ENCODE results near the gene EIF4B. TPM values are rescaled to one million over a fixed set of nuclear protein-coding genes. Genes with fewer than 3 reads are reported as not detected.
A peak's percentile ranks its signal among the peaks of the same experiment; 100 is the strongest.

Gene EIF4B
- total and polyA plus RNA-seq, 9 of the 15 experiments (the other 6 are each of a cell fraction or from before 2014, with no cell fraction given) = 138 to 669 (median 552) TPM

GRCh38 chr12:53079226-53080117, 73.2 kb downstream of the EIF4B start, which contains the start of gene SPRYD3 (continued):
- no peak for TF ChIP-seq ZNF318 (IDR thresholded peaks at IDR 0.05; ENCODE audit: borderline replicate concordance in 1 of 2, low read depth in 1 of 2)
- TF ChIP-seq RAD21 (CRISPR knock-in tag; conservative IDR thresholded peaks at IDR 0.05 in 1 of 2, IDR thresholded peaks at IDR 0.05 in 1 of 2) = no peak
- no peak for TF ChIP-seq ZBTB34 (CRISPR knock-in tag; IDR thresholded peaks at IDR 0.05)
- no peak for TF ChIP-seq ZNF174 (CRISPR knock-in tag; IDR thresholded peaks at IDR 0.05)
- no peak for TF ChIP-seq ZNF280B (CRISPR knock-in tag; IDR thresholded peaks at IDR 0.05)
- peak; percentile 44 to 60 for TF ChIP-seq NRF1 (conservative IDR thresholded peaks at IDR 0.05 in 1 of 2, IDR thresholded peaks at IDR 0.05 in 1 of 2)
- TF ChIP-seq ELF2 (CRISPR knock-in tag; IDR thresholded peaks at IDR 0.05) = peak; percentile 75; the same call in 1 of the 2 replicates
- TF ChIP-seq ZNF347 (CRISPR knock-in tag; IDR thresholded peaks at IDR 0.05; ENCODE audit: low read depth) = 0 out of 2 replicates have a peak, but pooled peaks have one; percentile 31
- no peak for TF ChIP-seq WHSC1 (IDR thresholded peaks at IDR 0.05; ENCODE audit: low read length)
- no peak for TF ChIP-seq BHLHE40 (IDR thresholded peaks at IDR 0.05; ENCODE audit: low read length)
- no peak for TF ChIP-seq HDAC2 (IDR thresholded peaks at IDR 0.05)
- no peak for TF ChIP-seq CTCFL (IDR thresholded peaks at IDR 0.05; ENCODE audit: borderline replicate concordance, insufficient read depth, low read depth, low read length, poor library complexity, severe bottlenecking)
